Activated naive CD4-positive, alpha-beta T cell treated with anti-CD3 and anti-CD28 coated beads, Interleukin-2, amount 10 ng/mL, durations not matched to agents 7 days and 5 days (primary cell): ENCODE measurements around the gene DLX4.

Experiments used
- CTCF ChIA-PET: fragments of 350-600 bp; sonication (Branson Sonifier 250); formaldehyde crosslinking; loops from one replicate; lab custom pipeline; 2021; ENCODE audit warnings: antibody characterized with exemption; lab: Charles Lee
- DNase-seq: peaks from one replicate; pipeline ENCODE4 v3.0.0-alpha.2; 2020
- H3K27ac Mint-ChIP-seq: one replicate; pipeline ENCODE4 v1.8.0; 2021; ENCODE audit warnings: mild to moderate bottlenecking, moderate library complexity, mixed read lengths
- H3K27me3 Mint-ChIP-seq: one replicate; pipeline ENCODE4 v1.8.0; 2021; ENCODE audit warnings: mild to moderate bottlenecking, mixed read lengths
- H3K36me3 Mint-ChIP-seq: one replicate; pipeline ENCODE4 v1.8.0; 2021; ENCODE audit warnings: mixed read lengths
- H3K4me1 Mint-ChIP-seq: one replicate; pipeline ENCODE4 v1.8.0; 2021; ENCODE audit warnings: mixed read lengths
- H3K4me3 Mint-ChIP-seq: one replicate; pipeline ENCODE4 v1.8.0; 2021; ENCODE audit warnings: mild to moderate bottlenecking, moderate library complexity, mixed read lengths
- H3K9me3 Mint-ChIP-seq: one replicate; pipeline ENCODE4 v1.8.0; 2021; ENCODE audit warnings: mixed read lengths

The DLX4 gene

DNA sequence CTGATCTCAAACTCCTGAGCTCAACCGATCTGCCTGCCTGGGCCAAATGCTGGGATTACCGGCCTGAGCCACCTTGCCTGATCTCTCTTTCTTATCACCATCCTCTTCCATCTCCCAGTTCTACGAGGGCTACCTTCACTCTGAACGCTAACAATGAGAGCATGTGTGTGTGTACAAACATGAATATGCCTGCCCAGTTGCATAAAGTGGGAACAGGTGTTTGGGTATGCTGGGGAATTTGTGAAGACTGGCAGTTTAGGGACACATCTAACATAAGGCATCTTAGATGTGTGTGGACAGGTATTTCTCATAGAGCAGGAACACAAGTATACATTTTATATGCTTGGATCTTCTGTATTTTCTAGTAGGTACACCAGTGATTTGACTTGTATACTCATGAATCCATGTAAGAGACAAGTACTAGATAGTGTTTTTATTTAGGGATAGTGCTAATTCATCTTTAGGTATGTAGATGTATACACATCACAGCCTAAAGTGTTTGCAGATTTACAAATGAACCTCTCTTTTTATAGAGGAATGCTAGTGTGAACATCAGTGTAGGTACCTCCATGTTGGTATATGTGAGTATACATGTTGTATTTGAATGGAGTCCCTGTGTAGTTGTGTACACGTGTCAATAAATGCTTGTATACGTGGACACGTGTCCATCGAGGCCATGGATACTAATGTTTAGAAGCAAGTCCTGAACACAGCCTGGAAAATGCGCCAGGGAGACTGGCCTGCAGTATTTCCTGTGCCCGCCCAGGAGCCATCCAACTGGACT is 1.2 kb upstream of the DLX4 start:
- H3K4me1 Mint-ChIP-seq = peaks cover 45% of the 10 kb centered on the region
- H3K9me3 Mint-ChIP-seq = no peaks in the 10 kb centered on the region
- no peak overlapping the region for H3K27ac Mint-ChIP-seq
- CTCF ChIA-PET = interaction anchor here (1.5 kb wide), 1 partner anchor 30 kb away, joined by 5 read pairs; no protein-coding TSS in a partner anchor
- H3K36me3 Mint-ChIP-seq = peaks cover 3% of the 10 kb centered on the region
- no peak for DNase-seq
- H3K27me3 Mint-ChIP-seq = peaks cover 99% of the 10 kb centered on the region
- peak overlapping the region; percentile 63 for H3K4me3 Mint-ChIP-seq

DNA sequence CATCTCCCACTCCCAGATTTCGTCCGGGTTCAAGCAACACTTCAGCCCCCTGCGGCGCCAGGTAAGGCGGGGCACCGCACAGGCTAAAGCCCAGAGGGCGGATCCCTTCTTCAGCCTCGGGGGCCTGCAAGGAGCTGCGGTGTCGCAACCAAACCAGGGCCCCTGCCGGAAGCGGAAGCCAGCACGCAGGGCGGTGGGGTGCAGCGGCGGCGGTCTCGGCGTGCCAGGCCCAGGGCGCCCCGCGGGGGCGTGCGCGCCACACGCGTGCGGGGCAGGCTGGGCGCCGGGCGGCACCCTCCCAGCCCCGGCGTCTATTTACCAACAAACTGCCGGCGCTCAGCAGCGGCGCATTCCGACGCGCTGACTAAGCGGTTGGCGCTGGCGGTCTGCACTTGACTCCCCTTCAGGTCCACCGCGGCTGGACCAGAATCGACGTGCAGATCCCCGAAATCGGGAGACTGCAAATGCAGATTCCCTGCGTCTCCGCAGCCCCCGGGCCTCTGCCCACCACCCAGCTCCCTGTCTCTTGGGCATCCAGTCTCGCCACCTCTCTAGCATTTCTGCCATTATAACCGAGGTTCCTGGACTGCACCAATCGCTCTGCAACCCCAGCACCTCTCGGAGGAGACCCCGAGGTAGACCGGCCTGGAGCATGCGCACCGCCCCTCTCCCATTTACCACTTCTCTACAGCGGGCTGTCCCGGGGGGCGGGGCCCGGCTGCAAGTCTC is 421 bp upstream of the DLX4 start:
- Mint-ChIP-seq H3K4me1 (peaks cover 43% of the 10 kb centered on the region), H3K9me3 (no peaks in the 10 kb centered on the region), H3K27me3 (peaks cover 99% of the 10 kb centered on the region), H3K36me3 (peaks cover 3% of the 10 kb centered on the region), H3K4me3 (peak overlapping the region; percentile 75), H3K27ac (no peak overlapping the region)
- peak; percentile 79 for DNase-seq
- CTCF ChIA-PET = no interaction called here

DNA sequence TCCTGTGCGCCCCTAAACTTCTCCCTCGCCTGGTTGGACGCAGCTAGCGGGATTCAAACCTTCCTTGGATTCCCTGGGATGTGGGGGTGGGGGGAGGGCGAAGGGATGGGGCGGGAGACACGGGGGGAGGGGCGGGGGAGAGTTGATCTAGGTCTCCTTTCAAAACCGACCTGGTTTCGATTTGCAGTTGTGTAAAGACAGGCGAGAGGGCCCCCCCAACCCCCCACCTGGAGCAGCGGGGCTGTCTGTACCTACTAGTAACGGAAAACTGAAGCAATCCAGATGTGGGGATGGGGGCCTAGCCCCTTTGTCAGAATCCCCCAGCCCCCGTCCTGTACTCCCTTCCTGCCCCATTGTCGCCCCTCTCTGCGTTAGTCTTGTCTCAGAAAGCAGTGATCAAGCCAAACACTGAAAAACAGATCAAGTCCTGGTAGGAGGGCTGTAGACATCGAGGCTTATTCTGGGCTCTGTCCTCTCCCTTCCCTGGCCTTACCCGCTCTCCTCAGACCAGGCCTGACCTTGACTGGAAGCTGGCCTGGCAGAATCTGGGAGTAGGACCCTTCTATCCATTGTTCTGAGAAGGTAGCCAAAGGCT is 902 bp downstream of the DLX4 start:
- H3K4me3 Mint-ChIP-seq = peak overlapping the region; percentile 75
- no peak overlapping the region for H3K27ac Mint-ChIP-seq
- no peaks in the 10 kb centered on the region for H3K9me3 Mint-ChIP-seq
- H3K4me1 Mint-ChIP-seq = peaks cover 31% of the 10 kb centered on the region
- peaks cover 3% of the 10 kb centered on the region for H3K36me3 Mint-ChIP-seq
- CTCF ChIA-PET = interaction anchor here (0.7 to 1.1 kb wide), 4 partner anchors 17 to 54 kb away, joined by 3 to 4 read pairs (median 4); no protein-coding TSS in a partner anchor
- peak; percentile 40 for DNase-seq
- peaks cover 99% of the 10 kb centered on the region for H3K27me3 Mint-ChIP-seq

DNA sequence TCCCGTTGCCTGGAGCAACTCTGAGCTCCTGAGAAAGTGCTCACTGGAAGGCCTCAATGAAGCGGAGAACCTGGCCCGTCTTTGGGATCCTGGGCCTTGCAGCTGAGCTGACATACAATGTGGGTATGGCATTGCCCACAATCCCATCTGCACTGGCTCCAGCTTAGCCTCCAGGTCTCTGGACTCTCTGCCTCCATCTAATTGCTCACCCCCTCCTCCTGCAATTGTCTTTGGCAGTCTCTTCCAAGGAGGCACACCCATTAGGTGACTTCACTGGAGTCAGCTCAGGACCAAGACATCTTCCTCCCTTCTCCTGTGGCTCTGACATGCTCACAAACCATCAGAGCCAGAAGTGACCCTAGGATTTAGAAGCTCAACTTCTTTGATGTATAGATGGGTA is 1.5 kb downstream of the DLX4 start:
- Mint-ChIP-seq H3K4me1 (peaks cover 27% of the 10 kb centered on the region), H3K36me3 (no peaks in the 10 kb centered on the region), H3K27me3 (peaks cover 99% of the 10 kb centered on the region), H3K9me3 (no peaks in the 10 kb centered on the region), H3K4me3 (peak overlapping the region; percentile 36), H3K27ac (no peak overlapping the region)
- DNase-seq = no peak
- CTCF ChIA-PET = interaction anchor here (0.7 to 1.1 kb wide), 4 partner anchors 18 to 54 kb away, joined by 3 to 4 read pairs (median 4); no protein-coding TSS in a partner anchor

DNA sequence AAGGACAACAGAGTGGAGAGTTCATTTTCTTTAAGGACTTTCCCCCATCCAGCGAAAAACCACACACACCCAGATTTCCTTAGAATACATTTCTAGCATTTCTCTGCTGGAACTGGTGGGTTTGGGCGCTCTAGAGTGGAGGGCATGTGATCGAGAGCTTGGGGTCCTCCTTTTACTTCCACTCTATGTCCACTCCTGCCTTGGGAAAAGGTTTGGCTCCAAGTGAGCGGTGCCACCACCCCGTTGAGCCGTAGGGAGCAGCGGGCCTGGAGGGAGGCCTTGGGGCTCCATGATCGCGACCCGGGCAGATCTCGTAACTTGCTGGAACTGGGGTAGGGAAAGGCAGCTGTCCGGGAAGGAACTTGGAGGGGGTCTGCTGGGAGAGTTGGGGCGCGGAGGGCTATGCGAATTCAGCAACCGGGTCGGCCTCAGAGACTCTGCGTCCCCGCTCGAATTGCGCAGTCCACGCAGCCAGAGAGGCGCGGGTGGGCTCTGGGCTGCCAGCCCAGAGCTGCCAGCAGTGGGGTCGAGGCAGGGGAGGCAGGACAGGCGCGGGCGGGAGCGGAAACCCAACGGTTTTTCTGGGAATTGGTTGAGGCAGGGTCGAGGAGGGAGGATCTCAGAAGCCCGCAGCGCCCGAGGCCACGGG is 2.3 kb downstream of the DLX4 start:
- Mint-ChIP-seq H3K27me3 (peaks cover 99% of the 10 kb centered on the region), H3K4me1 (peaks cover 25% of the 10 kb centered on the region), H3K9me3 (no peaks in the 10 kb centered on the region), H3K36me3 (no peaks in the 10 kb centered on the region), H3K4me3 (no peak overlapping the region), H3K27ac (peak overlapping the region; percentile 43)
- CTCF ChIA-PET = interaction anchor here (1.0 to 1.1 kb wide), 2 partner anchors 19 to 27 kb away, joined by 3 to 4 read pairs; no protein-coding TSS in a partner anchor
- DNase-seq = no peak

DNA sequence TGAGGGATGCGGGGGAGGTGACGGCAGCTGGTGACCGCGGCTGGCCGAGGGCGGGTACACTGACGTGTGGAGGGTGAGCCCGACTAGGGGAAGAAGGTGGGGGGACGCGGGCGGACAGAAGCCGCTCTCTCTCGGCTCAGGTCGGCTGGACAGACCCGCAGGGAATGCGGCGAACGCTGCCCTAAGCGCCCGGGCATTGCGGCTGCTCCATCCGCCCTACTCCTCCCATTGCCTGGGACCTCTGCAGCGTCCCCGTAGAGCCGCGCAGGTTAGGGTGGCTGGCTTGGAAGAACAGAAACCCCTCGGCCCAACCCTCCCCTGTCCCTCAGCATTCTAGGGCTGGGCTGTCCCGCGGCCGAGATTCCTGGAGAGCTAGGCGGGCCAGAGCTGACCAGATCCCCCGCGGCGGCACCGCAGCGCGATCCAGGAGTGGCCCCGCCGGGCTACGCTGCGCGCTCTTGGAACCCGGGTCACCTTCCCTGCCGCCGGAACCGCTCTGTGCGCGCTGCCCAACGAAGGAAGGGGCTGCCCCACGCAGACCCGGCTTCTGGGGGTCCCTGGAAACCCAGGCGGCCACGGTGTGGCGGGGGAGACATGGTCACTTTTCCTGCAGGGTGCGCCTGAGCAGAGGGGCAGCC is 3.0 kb downstream of the DLX4 start:
- H3K4me3 Mint-ChIP-seq = no peak overlapping the region
- no peak overlapping the region for H3K27ac Mint-ChIP-seq
- H3K27me3 Mint-ChIP-seq = peaks cover 99% of the 10 kb centered on the region
- DNase-seq = no peak
- CTCF ChIA-PET = no interaction called here
- peaks cover 25% of the 10 kb centered on the region for H3K4me1 Mint-ChIP-seq
- H3K36me3 Mint-ChIP-seq = no peaks in the 10 kb centered on the region
- no peaks in the 10 kb centered on the region for H3K9me3 Mint-ChIP-seq

DNA sequence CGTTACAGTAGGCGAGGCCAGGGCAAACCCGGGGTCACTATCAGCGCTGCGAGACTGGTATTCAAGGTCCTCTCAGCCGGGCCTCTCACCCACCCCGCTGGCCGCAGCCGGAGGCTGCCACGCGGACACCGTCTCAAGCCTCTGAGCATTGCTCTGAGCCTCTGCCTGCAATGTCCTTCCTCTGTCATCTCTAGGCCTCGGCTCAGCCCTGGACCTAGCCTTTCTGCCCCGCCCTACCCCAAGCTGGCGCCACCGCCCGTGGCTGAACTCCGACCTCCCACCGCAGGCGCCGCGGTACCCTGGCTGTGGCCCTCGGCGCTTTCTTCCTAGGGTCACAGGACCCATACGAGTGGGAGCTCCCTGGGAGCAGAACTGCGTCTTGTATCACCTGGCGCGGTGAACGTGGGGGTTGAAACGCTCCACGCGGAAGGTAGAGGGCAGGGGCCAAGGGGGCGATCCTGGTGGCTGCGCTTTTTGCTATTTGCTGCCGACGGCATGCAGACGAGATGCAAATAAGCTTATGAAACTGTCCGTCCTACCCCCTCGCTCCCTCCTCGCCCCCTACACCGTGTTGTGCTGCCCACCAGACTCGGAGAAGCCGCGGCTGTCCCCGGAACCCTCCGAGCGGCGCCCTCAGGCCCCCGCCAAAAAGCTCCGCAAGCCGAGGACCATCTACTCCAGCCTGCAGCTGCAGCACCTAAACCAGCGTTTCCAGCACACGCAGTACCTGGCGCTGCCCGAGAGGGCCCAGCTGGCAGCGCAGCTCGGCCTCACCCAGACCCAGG is 3.7 kb downstream of the DLX4 start:
- Mint-ChIP-seq H3K4me3 (no peak overlapping the region), H3K36me3 (no peaks in the 10 kb centered on the region), H3K9me3 (no peaks in the 10 kb centered on the region), H3K27me3 (peaks cover 99% of the 10 kb centered on the region), H3K4me1 (peaks cover 25% of the 10 kb centered on the region), H3K27ac (no peak overlapping the region)
- DNase-seq = no peak
- CTCF ChIA-PET = interaction anchor here (0.9 to 1.2 kb wide), 3 partner anchors 10 to 25 kb away, joined by 3 to 5 read pairs (median 4); no protein-coding TSS in a partner anchor

DNA sequence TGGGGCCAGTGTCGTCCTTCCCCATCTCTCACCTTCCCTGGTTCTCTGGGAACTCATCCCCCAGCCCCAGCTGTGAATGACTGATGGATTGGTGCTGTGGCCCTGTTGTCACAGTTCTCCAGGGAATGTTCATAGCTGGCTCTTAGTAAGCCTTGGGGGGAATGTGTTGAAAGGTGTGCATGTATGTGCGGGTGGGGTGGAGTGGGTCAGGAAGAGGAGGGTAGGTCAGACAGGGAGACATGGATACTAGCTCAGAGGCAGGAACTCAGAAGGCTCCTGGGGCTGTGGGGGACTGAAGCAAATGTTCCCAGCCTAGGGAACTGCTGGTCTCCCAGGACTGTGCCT is 4.3 kb downstream of the DLX4 start:
- no peak overlapping the region for H3K4me3 Mint-ChIP-seq
- H3K36me3 Mint-ChIP-seq = no peaks in the 10 kb centered on the region
- no peak overlapping the region for H3K27ac Mint-ChIP-seq
- no peak for DNase-seq
- peaks cover 22% of the 10 kb centered on the region for H3K4me1 Mint-ChIP-seq
- no peaks in the 10 kb centered on the region for H3K9me3 Mint-ChIP-seq
- CTCF ChIA-PET = interaction anchor here (0.9 to 1.2 kb wide), 4 partner anchors 10 to 114 kb away, joined by 3 to 5 read pairs (median 4); no protein-coding TSS in a partner anchor
- H3K27me3 Mint-ChIP-seq = peaks cover 100% of the 10 kb centered on the region

DNA sequence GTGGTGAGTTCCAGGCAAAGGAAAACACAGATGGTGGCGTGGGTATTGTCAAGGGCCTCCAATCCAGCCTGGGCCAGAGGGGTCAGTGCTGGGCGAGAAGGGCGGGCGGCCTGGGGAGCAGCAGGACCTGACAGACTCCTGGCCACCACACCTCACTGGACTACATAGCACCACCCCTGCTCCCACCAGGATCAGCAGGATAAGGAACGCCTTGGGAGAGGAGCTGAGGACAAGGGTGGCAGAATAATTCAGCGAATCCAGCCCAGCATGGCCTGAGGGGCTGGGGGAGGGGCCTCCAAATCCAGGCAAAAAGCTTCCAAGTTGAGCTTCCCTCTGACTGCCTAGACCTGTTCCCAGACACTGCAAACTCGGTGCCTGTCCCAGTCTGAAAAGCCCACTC is 6.5 kb downstream of the DLX4 start:
- H3K27me3 Mint-ChIP-seq = peaks cover 100% of the 10 kb centered on the region
- peaks cover 6% of the 10 kb centered on the region for H3K4me1 Mint-ChIP-seq
- H3K4me3 Mint-ChIP-seq = no peak overlapping the region
- H3K9me3 Mint-ChIP-seq = no peaks in the 10 kb centered on the region
- no peak overlapping the region for H3K27ac Mint-ChIP-seq
- no peaks in the 10 kb centered on the region for H3K36me3 Mint-ChIP-seq
- CTCF ChIA-PET = interaction anchor here (1.9 to 2.1 kb wide), 2 partner anchors 23 to 113 kb away, joined by 4 to 7 read pairs; no protein-coding TSS in a partner anchor
- DNase-seq = no peak

DNA sequence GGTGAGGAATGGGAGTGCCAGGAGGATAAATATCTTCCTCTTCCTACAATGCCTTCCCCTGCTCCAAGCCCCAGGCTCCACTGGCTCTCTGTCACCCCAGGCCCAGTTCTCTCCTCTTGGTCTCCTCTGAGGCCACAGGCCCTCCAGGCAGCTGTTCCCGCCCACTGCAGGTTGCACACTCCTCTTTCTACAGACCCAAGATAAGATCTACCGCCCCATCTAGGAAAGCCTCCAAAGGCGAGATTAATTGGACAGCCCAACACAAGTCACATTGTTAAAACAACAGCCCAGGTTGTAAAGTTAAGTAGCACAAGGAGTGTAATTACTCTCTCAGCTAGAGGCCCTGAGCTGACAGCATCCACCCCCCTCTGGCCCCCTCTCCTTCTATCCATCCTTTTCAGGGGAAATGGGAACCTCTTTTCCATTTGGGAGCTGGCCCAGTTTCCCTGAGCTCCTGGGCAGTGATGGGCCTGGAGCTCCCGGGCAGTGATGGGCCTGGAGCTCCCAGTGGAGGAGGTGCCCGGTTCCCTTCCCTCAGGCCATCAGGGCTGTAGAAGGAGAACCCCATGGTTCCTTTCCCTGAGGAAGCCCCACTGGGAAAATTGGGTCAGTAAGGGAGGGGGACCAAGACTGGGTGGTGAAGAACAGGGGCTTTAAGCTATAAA is 7.3 kb downstream of the DLX4 start:
- no peak for DNase-seq
- Mint-ChIP-seq H3K4me1 (peaks cover 3% of the 10 kb centered on the region), H3K4me3 (no peak overlapping the region), H3K27ac (no peak overlapping the region), H3K9me3 (no peaks in the 10 kb centered on the region), H3K27me3 (peaks cover 100% of the 10 kb centered on the region), H3K36me3 (no peaks in the 10 kb centered on the region)
- CTCF ChIA-PET = interaction anchor here (1.9 to 2.1 kb wide), 2 partner anchors 24 to 114 kb away, joined by 4 to 7 read pairs; no protein-coding TSS in a partner anchor

DNA sequence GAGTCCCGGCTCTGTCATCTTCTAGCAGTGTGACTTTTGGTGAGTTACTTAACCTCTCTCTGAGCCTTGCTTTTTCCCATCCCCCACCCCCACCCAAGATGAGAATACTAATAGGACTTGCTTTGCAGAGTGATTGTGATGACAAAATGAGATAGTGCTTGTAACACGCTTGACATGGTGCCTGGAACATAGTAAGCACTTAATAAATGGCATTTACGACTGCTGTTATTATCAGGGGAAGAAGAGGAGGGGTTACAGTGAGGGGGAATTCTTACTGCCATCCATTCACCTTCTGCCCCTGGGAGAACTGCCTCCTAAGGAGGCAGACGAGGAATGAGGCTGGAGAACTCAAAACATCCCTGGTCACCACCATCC is 7.8 kb downstream of the DLX4 start:
- Mint-ChIP-seq H3K4me1 (no peaks in the 10 kb centered on the region), H3K27ac (no peak overlapping the region), H3K27me3 (peaks cover 100% of the 10 kb centered on the region), H3K36me3 (no peaks in the 10 kb centered on the region), H3K4me3 (no peak overlapping the region), H3K9me3 (no peaks in the 10 kb centered on the region)
- CTCF ChIA-PET = interaction anchor here (1.9 to 4.2 kb wide), 3 partner anchors 20 to 115 kb away, joined by 4 to 18 read pairs (median 7); no protein-coding TSS in a partner anchor
- no peak for DNase-seq
